HG03575 (cell line): Measurements from ENCODE around the gene DIP2C.
"Not testable (repeated sequence)": the region's sequence is repeated elsewhere in the genome, so short reads cannot be mapped to it uniquely, and the experiment has no call there.

Experiments used
- ATAC-seq: cut with Tn5 transposase; IDR thresholded peaks from one replicate; pipeline ENCODE4 v1.9.1; 2021; ENCODE audit not compliant: unreplicated experiment, insufficient number of reproducible peaks, low FRiP score; ENCODE audit errors: extremely low read depth

The DIP2C gene

GRCh38 chr10:606762-607544 lies 82.5 kb downstream of the DIP2C start:
- ATAC-seq = no peak

DNA sequence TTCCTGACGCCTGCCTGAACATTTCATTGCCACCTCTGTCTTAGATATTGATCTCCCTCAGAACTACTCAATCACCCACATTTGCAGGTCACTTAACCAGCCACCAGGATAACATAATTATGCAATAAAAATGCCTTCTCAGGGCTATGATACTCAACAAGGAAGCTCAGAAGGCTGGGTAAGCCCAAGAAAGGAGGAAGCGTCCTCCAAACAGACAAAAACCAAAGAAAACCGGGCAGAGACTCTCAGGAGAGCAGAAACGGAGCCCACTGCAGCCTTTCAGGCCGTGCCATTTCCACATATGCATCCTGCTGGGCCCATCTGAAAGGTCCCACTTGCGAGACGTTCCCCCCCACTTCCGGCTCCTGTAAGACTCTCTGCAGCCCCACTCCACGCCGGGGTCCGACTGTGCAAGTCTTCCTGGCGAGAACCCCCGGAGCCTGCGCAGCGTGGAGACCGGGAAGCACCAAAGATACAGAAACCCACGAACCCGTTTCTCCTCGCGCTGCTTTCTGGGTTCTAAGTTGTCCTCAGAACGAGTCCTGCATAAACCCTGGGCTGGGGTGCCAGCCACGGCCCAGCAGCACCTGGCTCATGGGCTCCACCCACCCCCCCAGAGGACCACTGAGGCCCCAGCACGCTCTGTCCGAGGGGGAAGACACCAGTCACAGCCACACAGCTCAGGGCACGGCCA lies 83.7 kb downstream of the DIP2C start:
- no peak for ATAC-seq

GRCh38 chr10:604716-605631 lies 84.5 kb downstream of the DIP2C start:
- no peak for ATAC-seq

GRCh38 chr10:603745-604144 lies 85.7 kb downstream of the DIP2C start:
- ATAC-seq = no peak

DNA sequence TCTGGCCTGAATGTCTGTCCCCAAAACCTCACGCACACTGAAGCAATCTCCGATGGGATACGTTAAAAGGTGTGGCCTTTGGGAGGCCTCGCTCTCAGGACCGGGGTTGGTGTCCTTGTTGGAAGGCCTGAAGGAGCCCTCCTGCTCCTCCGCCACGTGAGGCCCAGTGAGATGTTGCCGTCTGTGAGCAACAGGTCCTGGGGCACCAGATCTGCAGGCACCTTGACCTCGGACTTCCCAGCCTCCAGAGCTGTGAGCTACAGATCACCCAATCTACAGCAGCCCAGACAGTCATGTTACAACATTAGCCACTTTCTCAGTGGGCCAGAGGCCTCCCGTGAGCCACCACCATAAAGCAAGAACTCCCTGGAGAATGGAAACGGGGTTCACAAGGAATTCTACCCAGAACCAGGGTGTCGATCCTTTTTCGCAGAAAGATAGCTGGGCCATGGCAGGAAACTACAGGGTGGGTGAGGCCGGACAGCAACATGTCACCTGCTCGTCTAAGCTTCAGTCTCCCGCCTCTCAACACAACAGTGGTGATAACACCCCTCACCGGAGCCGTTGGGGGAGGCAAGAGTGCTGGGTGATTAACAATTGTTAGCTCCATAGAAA lies 87.0 kb downstream of the DIP2C start:
- ATAC-seq = no peak

GRCh38 chr10:601660-601963 lies 87.9 kb downstream of the DIP2C start:
- no peak for ATAC-seq

GRCh38 chr10:600876-601659 lies 88.4 kb downstream of the DIP2C start:
- ATAC-seq = no peak

GRCh38 chr10:600234-600633 lies 89.2 kb downstream of the DIP2C start:
- no peak for ATAC-seq

- no peak for ATAC-seq
These were observed 89.7 kb downstream of the DIP2C start for GRCh38 chr10:599767-600166.

DNA sequence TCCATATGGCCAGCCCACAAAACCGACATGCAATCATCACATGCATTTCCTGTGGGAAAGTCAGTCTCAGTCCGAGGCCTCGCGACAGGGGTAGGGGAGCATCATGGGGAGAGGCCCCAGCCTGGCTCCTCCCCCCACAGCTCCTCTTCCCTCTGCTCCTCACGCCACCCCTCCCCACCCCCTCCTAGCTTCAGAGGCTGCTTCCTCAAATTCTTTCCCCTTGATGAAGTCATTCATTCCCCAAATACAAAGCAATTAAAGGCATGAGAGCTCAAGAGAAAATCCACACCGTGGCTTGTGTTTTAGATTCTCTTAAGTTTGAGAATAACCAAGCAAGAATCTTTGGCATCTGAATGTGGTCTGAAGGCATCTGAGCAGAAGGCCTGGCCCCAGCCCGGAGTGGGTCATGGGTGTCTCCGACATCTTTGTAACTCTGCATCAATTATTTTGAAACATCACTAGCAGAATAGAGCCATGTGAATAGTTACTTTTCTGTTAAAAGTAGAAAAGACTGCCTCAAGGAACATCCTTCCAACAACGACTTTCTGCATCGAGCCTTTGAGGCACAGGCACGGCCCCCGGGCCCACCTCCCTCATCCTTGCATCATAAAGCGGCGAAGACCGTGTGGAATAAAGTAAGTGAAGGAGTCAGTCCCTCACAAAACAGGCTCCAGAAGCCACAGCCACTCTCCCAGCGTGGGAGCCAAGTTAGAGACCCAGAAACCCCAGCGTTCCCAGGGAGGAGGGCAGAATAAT lies 90.9 kb downstream of the DIP2C start:
- ATAC-seq = no peak

DNA sequence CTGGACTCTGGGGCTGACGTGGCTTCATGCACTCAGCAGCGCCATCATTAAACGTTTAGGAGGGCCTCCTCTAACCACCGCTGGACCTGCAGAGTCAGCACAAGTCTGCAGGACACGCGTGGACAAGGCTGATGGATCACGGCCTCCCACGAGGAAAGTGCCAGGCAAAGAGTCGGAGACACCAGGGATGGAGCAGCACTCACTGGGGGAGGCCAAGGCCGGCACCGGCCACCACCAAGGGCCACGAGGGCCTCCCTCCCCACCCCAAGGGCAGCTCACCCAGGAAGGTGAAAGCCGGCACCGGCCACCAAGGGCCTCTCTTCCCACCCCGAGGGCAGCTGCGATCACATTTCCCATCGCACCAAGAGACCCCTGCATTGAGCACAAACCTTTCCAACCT lies 91.5 kb downstream of the DIP2C start:
- ATAC-seq = no peak

DNA sequence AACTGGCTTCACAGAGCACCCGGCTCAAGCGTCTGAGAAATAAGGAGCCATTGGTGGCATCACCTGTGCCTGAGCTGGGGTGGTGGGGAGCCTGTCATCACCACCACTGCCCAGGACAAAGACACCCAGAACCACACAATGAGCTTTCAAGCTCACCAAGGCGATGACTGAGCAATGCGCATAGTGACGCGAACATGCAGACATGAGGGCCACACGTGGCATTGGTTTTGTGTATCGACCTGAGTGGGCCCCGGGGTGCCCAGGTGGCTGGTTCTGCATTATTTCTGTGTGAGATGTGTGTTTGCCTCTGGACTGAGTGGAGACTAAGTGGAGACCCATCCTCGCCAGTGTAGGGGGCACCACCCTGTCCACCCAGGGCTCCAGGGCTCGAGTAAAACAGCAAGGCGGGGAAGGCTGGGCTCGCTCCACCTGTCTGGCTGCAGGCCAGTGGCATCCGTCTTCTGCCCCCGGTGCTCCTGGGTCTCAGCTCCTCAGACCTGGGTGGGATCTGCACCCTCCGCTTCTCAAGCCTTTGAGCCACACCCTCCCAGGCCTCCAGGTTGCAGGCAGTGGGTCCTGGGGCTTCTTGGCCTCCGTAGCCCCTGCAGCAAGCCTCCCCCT lies 92.6 kb downstream of the DIP2C start:
- ATAC-seq = no peak

DNA sequence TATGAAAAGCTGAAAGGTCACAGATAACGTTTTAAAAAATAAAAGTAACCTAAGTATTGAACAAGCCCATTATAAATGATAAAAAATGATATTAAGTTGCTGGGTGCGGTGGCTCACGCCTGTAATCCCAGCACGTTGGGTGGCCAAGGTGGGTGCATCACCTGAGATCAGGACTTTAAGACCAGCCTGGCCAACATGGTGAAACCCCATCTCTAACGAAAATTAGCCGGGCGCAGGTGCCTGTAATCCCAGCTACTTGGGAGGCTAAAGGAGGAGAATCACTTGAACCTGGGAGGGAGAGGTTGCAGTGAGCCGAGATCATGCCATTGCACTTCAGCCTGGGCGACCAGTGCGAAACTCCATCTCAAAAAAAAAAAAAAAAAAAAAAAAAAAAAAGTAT lies 93.3 kb downstream of the DIP2C start:
- not testable (repeated sequence) for ATAC-seq

DNA sequence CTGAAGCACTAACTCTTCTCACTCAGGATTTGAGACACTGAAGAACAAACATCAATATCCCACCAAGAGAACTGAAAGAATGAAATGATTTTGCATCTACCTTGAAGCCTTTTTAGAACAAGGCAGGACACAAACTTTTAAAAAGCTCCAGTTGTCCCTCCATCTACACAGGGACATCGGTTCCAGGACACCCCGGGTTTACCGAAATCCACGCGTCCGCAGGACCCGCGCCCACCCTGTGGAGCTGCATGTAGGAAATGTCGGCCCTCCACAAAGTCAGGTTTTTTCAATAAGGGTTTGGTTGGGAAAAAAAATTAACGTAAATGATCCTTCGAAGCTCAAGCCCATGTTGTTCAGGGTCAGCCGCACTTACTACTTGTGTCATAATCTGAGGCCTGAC lies 94.0 kb downstream of the DIP2C start:
- no peak for ATAC-seq

DNA sequence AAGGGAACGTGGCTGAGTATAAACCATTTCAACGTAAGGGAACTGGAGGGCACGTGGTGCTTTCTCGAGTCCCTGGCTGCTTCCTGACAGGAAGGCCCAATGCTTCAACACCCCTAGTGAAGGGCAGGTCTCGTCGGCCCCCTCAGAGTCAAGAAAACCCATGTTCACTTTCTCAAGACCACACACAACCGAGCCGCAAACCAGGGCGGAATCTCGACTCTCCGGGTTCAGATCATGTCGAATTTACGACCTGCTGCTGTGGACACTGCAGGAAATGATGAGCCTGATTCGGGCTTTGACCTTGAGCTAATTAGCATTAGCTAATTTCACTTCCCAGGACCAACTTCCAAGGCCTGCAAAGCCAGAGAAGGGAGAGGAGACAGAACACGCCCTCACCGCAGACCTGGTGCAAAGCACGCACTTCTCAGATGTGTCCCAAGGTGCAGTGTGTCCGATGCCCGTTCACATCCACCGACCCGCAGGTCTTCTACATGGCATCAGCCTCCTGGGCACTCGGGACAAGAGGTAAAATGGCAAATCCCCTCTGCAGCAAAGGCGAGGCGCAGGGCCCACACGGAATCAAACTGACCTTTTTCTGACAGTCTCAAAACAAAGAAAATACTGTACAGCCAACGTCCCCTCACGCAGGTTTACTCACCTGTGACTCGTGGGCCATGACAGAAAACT lies 94.7 kb downstream of the DIP2C start:
- no peak for ATAC-seq

- no peak for ATAC-seq
These were observed 95.5 kb downstream of the DIP2C start for GRCh38 chr10:593901-594457.

DNA sequence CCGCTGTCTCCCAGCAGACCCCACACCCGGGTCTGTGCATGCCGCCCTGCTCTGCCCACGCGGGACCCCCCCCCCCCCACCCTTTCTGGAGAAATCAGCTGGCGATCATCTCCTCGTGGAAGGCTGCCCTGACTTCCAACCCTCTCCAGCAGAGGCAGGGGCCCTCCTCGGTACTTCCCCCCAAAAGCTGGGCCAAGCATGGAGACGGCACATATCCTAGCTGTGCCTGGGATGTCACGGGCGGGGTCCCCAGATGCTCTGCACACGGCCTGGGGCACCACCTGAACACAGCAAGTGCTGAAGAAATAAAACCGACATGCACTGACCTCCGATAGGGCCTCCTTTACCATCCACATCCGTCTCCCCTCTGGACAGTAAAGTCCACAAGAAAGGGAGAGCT lies 96.0 kb downstream of the DIP2C start:
- ATAC-seq = no peak
